ENCODE results near the gene IFI6.

DNA sequence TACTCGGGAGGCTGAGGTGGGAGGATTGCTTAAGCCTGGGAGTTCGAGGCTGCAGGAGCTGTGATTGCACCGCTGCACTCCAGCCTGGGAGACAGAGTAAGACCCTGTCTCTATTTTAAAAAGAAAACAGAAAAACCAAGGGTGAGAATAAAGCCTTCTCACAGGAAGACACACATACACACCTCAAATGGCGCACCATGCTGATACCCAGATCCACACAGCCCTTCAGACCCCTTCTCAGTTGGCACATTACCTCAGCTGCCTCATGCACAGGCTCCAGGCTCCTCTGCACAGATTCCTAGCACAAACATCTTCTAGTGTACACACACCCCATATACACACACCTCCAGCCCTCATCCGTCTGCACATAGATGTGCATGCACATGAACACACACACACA is 44.9 kb downstream of the IFI6 start:
- TF ChIP-seq, protein P1, sequence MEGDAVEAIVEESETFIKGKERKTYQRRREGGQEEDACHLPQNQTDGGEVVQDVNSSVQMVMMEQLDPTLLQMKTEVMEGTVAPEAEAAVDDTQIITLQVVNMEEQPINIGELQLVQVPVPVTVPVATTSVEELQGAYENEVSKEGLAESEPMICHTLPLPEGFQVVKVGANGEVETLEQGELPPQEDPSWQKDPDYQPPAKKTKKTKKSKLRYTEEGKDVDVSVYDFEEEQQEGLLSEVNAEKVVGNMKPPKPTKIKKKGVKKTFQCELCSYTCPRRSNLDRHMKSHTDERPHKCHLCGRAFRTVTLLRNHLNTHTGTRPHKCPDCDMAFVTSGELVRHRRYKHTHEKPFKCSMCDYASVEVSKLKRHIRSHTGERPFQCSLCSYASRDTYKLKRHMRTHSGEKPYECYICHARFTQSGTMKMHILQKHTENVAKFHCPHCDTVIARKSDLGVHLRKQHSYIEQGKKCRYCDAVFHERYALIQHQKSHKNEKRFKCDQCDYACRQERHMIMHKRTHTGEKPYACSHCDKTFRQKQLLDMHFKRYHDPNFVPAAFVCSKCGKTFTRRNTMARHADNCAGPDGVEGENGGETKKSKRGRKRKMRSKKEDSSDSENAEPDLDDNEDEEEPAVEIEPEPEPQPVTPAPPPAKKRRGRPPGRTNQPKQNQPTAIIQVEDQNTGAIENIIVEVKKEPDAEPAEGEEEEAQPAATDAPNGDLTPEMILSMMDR (optimal IDR thresholded peaks at IDR 0.05 in 1 of 3, IDR thresholded peaks at IDR 0.05 in 1 of 3, conservative IDR thresholded peaks at IDR 0.05 in 1 of 3; ENCODE audit: extremely low read depth in 1 of 3, insufficient read depth in 2 of 3, low read length in 3 of 3), result no peak
- TF ChIP-seq EZH2 (IDR thresholded peaks at IDR 0.05; ENCODE audit: low read length), result no peak
